Measurements from ENCODE around the gene ADCY5.

- TF ChIP-seq CEBPB (IDR thresholded peaks at IDR 0.05; ENCODE audit: low read depth) (no peak), ZNF274 (IDR thresholded peaks at IDR 0.05; ENCODE audit: low read depth, low read length) (no peak)
- TF ChIP-seq, protein P1, sequence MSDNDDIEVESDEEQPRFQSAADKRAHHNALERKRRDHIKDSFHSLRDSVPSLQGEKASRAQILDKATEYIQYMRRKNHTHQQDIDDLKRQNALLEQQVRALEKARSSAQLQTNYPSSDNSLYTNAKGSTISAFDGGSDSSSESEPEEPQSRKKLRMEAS (IDR thresholded peaks at IDR 0.05): no peak
- TF ChIP-seq, protein P2, sequence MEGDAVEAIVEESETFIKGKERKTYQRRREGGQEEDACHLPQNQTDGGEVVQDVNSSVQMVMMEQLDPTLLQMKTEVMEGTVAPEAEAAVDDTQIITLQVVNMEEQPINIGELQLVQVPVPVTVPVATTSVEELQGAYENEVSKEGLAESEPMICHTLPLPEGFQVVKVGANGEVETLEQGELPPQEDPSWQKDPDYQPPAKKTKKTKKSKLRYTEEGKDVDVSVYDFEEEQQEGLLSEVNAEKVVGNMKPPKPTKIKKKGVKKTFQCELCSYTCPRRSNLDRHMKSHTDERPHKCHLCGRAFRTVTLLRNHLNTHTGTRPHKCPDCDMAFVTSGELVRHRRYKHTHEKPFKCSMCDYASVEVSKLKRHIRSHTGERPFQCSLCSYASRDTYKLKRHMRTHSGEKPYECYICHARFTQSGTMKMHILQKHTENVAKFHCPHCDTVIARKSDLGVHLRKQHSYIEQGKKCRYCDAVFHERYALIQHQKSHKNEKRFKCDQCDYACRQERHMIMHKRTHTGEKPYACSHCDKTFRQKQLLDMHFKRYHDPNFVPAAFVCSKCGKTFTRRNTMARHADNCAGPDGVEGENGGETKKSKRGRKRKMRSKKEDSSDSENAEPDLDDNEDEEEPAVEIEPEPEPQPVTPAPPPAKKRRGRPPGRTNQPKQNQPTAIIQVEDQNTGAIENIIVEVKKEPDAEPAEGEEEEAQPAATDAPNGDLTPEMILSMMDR (IDR thresholded peaks at IDR 0.05 in 2 of 3, conservative IDR thresholded peaks at IDR 0.05 in 1 of 3; ENCODE audit: borderline replicate concordance in 1 of 3, insufficient read depth in 1 of 3, low read depth in 2 of 3, low read length in 2 of 3): no peak
Observed at GRCh38 chr3:123446210-123446609, 2.7 kb downstream of the ADCY5 start.
